Mesenchymal stem cell (in vitro differentiated cells and primary cell): Measurements from ENCODE around the gene GGCT.

ENCODE experiments used
- DNase-seq: peaks from one replicate; pipeline ENCODE4 v3.0.0-alpha.2; 2013
- H2AFZ ChIP-seq: one replicate; pipeline ENCODE4 v1.6.1; 2013; ENCODE audit warnings: low read depth, mild to moderate bottlenecking, control low read depth, inconsistent platforms, low read length, moderate library complexity
- H2AK5ac ChIP-seq: 2 replicates; pipeline ENCODE4 v1.6.1; 2013; ENCODE audit warnings: low read length, moderate library complexity, mild to moderate bottlenecking, inconsistent platforms; ENCODE audit not compliant: severe bottlenecking
- H2BK120ac ChIP-seq: one replicate; pipeline ENCODE4 v1.6.1; 2013; ENCODE audit warnings: low read depth, mild to moderate bottlenecking, inconsistent platforms, low read length, moderate library complexity
- H2BK12ac ChIP-seq, 2 experiments: one replicate each; pipeline ENCODE4 v1.6.1; 2013; ENCODE audit warnings: inconsistent platforms in 2 of 2, low read length in 2 of 2, mild to moderate bottlenecking in 2 of 2, moderate library complexity in 2 of 2, control low read depth in 1 of 2
- H2BK15ac ChIP-seq: one replicate; pipeline ENCODE4 v1.6.1; 2013; ENCODE audit warnings: mild to moderate bottlenecking, low read depth, inconsistent platforms; ENCODE audit not compliant: poor library complexity, severe bottlenecking
- H2BK5ac ChIP-seq: 2 replicates; pipeline ENCODE4 v1.6.1; 2013; ENCODE audit warnings: low read depth, mild to moderate bottlenecking, low read length, control low read depth, inconsistent platforms; ENCODE audit not compliant: poor library complexity, severe bottlenecking
- H3K14ac ChIP-seq, 2 experiments: one replicate each; pipeline ENCODE4 v1.6.1; 2013; ENCODE audit warnings: inconsistent platforms in 2 of 2, low read length in 2 of 2, control low read depth in 1 of 2, mild to moderate bottlenecking in 1 of 2, moderate library complexity in 1 of 2
- H3K18ac ChIP-seq, 2 experiments: one replicate each; pipeline ENCODE4 v1.6.1; 2013; ENCODE audit warnings: inconsistent platforms in 2 of 2, low read length in 2 of 2, control low read depth in 1 of 2, low read depth in 1 of 2, mild to moderate bottlenecking in 1 of 2
- H3K23ac ChIP-seq, 2 experiments: one replicate each; pipeline ENCODE4 v1.6.1; 2013; ENCODE audit warnings: inconsistent platforms in 2 of 2, low read length in 2 of 2, mild to moderate bottlenecking in 2 of 2, moderate library complexity in 2 of 2, control low read depth in 1 of 2
- H3K27ac ChIP-seq: 2 replicates; pipeline ENCODE4 v1.5.1; 2013; ENCODE audit warnings: mild to moderate bottlenecking, moderate library complexity, low read length, control low read depth, inconsistent platforms; ENCODE audit not compliant: poor library complexity, severe bottlenecking
- H3K27me3 ChIP-seq, 2 experiments: 2 replicates each; pipeline versions ENCODE4 v1.6.1 to v1.7.0; 2013; ENCODE audit warnings: low read length in 2 of 2, mild to moderate bottlenecking in 2 of 2, moderate library complexity in 2 of 2, control low read depth in 1 of 2, inconsistent platforms in 1 of 2; ENCODE audit not compliant: control insufficient read depth in 1 of 2, insufficient read depth in 1 of 2
- H3K36me3 ChIP-seq, 2 experiments: 2 replicates each; pipeline versions ENCODE4 v1.6.1 to v1.7.0; 2013; ENCODE audit warnings: low read length in 2 of 2, control low read depth in 1 of 2, inconsistent platforms in 1 of 2, low read depth in 1 of 2, mild to moderate bottlenecking in 1 of 2; ENCODE audit not compliant: insufficient read depth in 2 of 2, control insufficient read depth in 1 of 2
- H3K4ac ChIP-seq, 2 experiments: one replicate each; pipeline ENCODE4 v1.6.1; 2013; ENCODE audit warnings: inconsistent platforms in 2 of 2, low read length in 2 of 2, mild to moderate bottlenecking in 2 of 2, moderate library complexity in 2 of 2, control low read depth in 1 of 2, low read depth in 1 of 2
- H3K4me1 ChIP-seq: 2 replicates; pipeline ENCODE4 v1.6.1; 2013; ENCODE audit warnings: low read depth, low read length, control low read depth; ENCODE audit not compliant: control insufficient read depth, insufficient read depth
- H3K4me2 ChIP-seq: 2 replicates; pipeline ENCODE4 v1.6.1; 2013; ENCODE audit warnings: low read length, mild to moderate bottlenecking, inconsistent platforms; ENCODE audit not compliant: poor library complexity, severe bottlenecking
- H3K4me3 ChIP-seq, 2 experiments: 2 replicates each; pipeline versions ENCODE4 v1.5.1 to v1.7.0; 2013; ENCODE audit warnings: low read length in 2 of 2, mild to moderate bottlenecking in 2 of 2, control low read depth in 1 of 2, low read depth in 1 of 2; ENCODE audit not compliant: insufficient read depth in 1 of 2
- H3K79me1 ChIP-seq: replicated peaks from 2 replicates; pipeline ENCODE4 v1.6.1; 2013; ENCODE audit warnings: mild to moderate bottlenecking, control low read depth, low read length, inconsistent platforms; ENCODE audit not compliant: poor library complexity, severe bottlenecking
- H3K9ac ChIP-seq: 2 replicates; pipeline ENCODE4 v1.7.0; 2013; ENCODE audit warnings: mild to moderate bottlenecking, low read length, moderate library complexity
- H3K9me3 ChIP-seq: 2 replicates; pipeline ENCODE4 v1.7.0; 2013; ENCODE audit warnings: mild to moderate bottlenecking, low read length; ENCODE audit not compliant: control insufficient read depth
- H4K8ac ChIP-seq: one replicate; pipeline ENCODE4 v1.6.1; 2013; ENCODE audit warnings: inconsistent platforms, mild to moderate bottlenecking, low read length, moderate library complexity
- H4K91ac ChIP-seq: one replicate; pipeline ENCODE4 v1.6.1; 2013; ENCODE audit warnings: mild to moderate bottlenecking, low read length, inconsistent platforms
- WGBS: methylation state at CpG from one replicate; pipeline ENCODE4 v1.1.7; 2013; ENCODE audit warnings: mixed read lengths; 5-methylcytosine and 5-hydroxymethylcytosine counted together

GGCT gene

DNA sequence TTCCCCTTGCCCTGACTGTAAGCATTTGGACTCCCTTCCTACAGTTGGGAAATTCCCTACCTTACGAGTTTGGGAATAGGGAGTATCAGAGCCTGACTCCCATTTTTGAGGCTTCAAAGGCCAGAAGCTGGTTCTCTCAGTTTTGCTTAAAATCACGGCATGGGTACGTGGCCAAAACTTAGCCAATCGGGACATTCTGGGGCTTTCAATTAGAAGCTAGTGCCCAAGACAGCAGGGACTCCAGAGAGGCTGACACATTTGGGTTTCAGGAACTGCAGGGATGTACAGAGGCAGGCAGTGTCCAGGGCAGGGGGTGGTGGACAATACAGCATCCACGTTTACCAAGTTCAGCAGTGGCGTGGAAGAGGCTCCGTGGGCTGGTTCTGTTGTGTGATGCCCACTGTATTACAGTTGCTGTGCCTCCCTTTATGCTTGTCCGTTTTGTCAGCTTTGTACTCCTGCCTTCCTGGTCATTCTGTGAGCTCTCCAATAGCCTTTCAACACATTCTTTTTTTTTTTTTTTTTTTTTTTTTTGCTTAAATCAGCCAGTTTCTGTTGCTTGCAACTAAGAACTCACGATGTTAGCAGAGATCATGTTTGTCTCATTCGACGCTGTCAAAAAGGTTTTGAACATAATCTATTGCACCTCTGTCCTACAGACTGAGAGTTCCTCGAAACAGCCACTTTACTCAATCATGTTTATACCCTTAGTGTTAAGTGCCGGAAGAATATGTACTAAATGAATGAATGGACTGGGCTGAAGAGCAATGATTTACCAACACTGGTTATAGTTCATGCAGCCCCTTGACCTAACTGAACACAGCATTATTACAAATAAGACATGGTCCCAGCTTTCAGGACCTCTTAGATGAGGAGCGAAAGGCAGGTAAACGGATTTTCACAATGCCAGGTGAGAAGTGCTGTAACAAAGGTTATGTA lies 1.1 kb downstream of the GGCT start:
- Histone ChIP-seq H3K4ac (no peak overlapping the region), H3K36me3 (peaks cover 0 to 11% of the 10 kb centered on the region in 2 experiments), H2AK5ac (no peak overlapping the region), H2BK12ac (no peak overlapping the region), H3K9me3 (no peaks in the 10 kb centered on the region), H2BK15ac (no peak overlapping the region), H2BK5ac (no peak overlapping the region), H3K27me3 (no peaks in the 10 kb centered on the region), H3K79me1 (peaks cover 15% of the 10 kb centered on the region), H4K91ac (no peak overlapping the region), H3K14ac (no peak overlapping the region), H3K23ac (peak overlapping the region in 1 of 2 experiments; percentile 75), H3K4me3 (peak overlapping the region; percentile 96 to 97), H3K4me2 (peak overlapping the region; percentile 90), H4K8ac (no peak overlapping the region), H3K27ac (no peak overlapping the region), H3K4me1 (peaks cover 9% of the 10 kb centered on the region), H2AFZ (no peak overlapping the region), H2BK120ac (no peak overlapping the region), H3K18ac (no peak overlapping the region), H3K9ac (peak overlapping the region; percentile 90)
- DNase-seq, result peak; percentile 7
- 75% methylated on average over 13 of the region's 15 CpGs for WGBS

DNA sequence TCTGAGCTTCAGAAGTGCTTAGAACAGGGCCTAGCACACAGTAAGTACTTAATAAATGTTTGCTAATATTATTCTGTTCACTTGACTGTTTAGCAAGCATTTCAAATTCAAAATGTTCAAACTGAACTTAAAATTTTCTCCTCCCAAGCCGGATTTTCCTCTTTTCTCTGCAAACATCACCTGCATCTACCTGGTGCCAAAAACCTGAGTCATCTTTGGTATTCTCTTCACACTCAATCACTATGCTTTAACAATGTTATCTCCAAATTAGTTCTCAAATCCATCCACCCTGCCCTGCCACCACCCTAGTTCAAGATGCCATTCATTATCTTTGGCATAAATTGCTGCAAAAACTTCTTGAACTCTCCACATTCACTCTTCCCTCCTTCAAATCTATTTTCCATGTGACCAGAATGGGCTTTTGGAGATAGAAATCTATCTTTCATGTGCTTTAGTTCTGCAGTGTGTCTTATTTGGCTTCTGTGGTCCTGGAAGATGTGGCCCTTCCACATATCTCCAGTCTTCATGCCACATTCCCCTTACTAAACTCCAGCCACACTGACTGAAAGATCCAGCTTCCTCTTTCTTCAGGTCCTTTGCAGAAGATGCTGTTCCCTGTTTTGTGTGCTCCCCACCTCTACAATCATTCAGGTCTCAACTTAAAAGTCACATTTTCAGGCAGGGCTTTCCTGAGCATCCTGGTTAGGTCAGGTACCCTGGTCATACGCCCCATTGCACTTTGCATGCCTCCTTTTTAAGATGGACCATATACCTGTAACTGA lies 2.0 kb downstream of the GGCT start:
- peak overlapping the region; percentile 90 for H3K9ac ChIP-seq
- no peak overlapping the region for H3K23ac ChIP-seq
- H2AFZ ChIP-seq, result no peak overlapping the region
- no peak overlapping the region for H3K18ac ChIP-seq
- DNase-seq, result no peak
- no peaks in the 10 kb centered on the region for H3K27me3 ChIP-seq
- H3K9me3 ChIP-seq, result no peaks in the 10 kb centered on the region
- peaks cover 0 to 12% of the 10 kb centered on the region in 2 experiments for H3K36me3 ChIP-seq
- no peak overlapping the region for H3K27ac ChIP-seq
- H2BK15ac ChIP-seq, result no peak overlapping the region
- H3K4me2 ChIP-seq, result no peak overlapping the region
- H2AK5ac ChIP-seq, result no peak overlapping the region
- H2BK12ac ChIP-seq, result no peak overlapping the region
- no peak overlapping the region for H3K4ac ChIP-seq
- H4K8ac ChIP-seq, result no peak overlapping the region
- H3K4me3 ChIP-seq, result peak overlapping the region in 1 of 2 experiments; percentile 96
- H2BK120ac ChIP-seq, result no peak overlapping the region
- peaks cover 16% of the 10 kb centered on the region for H3K79me1 ChIP-seq
- no peak overlapping the region for H2BK5ac ChIP-seq
- no peak overlapping the region for H4K91ac ChIP-seq
- peaks cover 9% of the 10 kb centered on the region for H3K4me1 ChIP-seq
- over 99% methylated on average over 2 of the region's 2 CpGs for WGBS
- no peak overlapping the region for H3K14ac ChIP-seq

DNA sequence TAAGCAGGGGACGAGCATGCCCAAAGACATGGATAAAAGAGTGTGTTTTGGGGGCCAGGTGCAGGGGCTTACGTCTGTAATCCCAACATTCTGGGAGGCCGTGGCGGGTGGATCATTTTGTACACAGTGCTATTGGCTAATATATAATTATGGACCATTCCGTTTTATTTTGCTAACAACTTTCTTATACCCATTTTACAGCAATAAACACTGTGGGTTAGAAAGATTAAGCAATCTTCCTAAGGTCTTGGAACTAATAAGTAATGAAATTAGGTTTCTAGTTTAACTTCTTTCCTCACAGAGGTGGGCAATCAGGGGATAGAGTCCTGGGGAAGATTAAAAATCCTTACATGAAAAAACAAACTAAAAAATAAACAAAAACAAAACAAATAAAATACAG lies 3.4 kb downstream of the GGCT start:
- Histone ChIP-seq H3K4me3 (no peak overlapping the region), H2BK15ac (no peak overlapping the region)
- 100% methylated on average over 1 of the region's 5 CpGs for WGBS

DNA sequence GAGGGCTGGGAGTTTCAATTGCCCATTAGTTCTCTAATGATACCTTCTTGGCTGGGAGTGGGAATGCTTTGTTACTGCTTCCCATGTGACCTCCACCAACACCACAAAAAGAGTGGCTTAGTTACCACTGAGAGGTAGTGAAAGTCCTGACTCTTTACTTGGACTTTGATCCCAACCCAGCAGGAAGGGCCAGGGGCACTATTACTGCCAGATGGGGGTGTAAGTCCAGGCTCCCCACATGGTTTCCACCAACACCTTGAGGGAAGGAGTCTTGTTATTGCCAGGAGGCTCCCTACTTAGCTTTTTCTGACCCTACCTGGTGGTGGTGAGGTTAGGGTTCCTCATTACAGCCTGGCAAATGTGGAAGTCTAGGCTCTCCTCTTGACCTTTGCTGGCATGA lies 11.4 kb downstream of the GGCT start:
- Histone ChIP-seq H3K23ac (no peak overlapping the region), H2BK120ac (no peak overlapping the region), H3K9ac (no peak overlapping the region), H2AK5ac (no peak overlapping the region), H3K4me1 (no peaks in the 10 kb centered on the region), H2AFZ (no peak overlapping the region), H3K79me1 (peaks cover 2% of the 10 kb centered on the region), H2BK15ac (no peak overlapping the region), H2BK12ac (no peak overlapping the region), H3K27ac (no peak overlapping the region), H3K27me3 (no peaks in the 10 kb centered on the region), H3K4me2 (no peak overlapping the region), H4K8ac (no peak overlapping the region), H3K14ac (no peak overlapping the region), H3K4ac (no peak overlapping the region), H3K18ac (no peak overlapping the region), H3K36me3 (peaks cover 0 to 21% of the 10 kb centered on the region in 2 experiments), H3K9me3 (peaks cover 20% of the 10 kb centered on the region), H4K91ac (no peak overlapping the region), H3K4me3 (no peak overlapping the region), H2BK5ac (no peak overlapping the region)
- no peak for DNase-seq

More for the DNA sequence above, 3.4 kb downstream of the GGCT start:
- no peak overlapping the region for H2BK5ac ChIP-seq
- H3K14ac ChIP-seq, result no peak overlapping the region
- H2AFZ ChIP-seq, result no peak overlapping the region
- no peak overlapping the region for H4K91ac ChIP-seq
- no peak overlapping the region for H3K23ac ChIP-seq
- no peaks in the 10 kb centered on the region for H3K27me3 ChIP-seq
- no peak overlapping the region for H4K8ac ChIP-seq
- no peak overlapping the region for H2BK12ac ChIP-seq
- peaks cover 0 to 25% of the 10 kb centered on the region in 2 experiments for H3K36me3 ChIP-seq
- no peak overlapping the region for H2BK120ac ChIP-seq
- no peak overlapping the region for H2AK5ac ChIP-seq
- no peak overlapping the region for H3K4me2 ChIP-seq
- no peak for DNase-seq
- H3K79me1 ChIP-seq, result peaks cover 17% of the 10 kb centered on the region
- H3K18ac ChIP-seq, result no peak overlapping the region
- no peak overlapping the region for H3K27ac ChIP-seq
- no peaks in the 10 kb centered on the region for H3K9me3 ChIP-seq
- no peak overlapping the region for H3K4ac ChIP-seq
- H3K4me1 ChIP-seq, result peaks cover 9% of the 10 kb centered on the region
- no peak overlapping the region for H3K9ac ChIP-seq
